SK-N-SH (cell line): ENCODE results near the gene C19orf47. TPM values are rescaled to one million over a fixed set of nuclear protein-coding genes. Genes with fewer than 3 reads are reported as not detected.

ENCODE experiments used
- CTCF ChIA-PET: fragments of 300-600, 350-600 bp; formaldehyde crosslinking; extraction: SDS; loops from one replicate; lab custom pipeline; 2021; lab: Yijun Ruan, JAX
- POLR2A ChIA-PET: fragments of 350-600 bp; sonication (Branson Sonifier 250); formaldehyde crosslinking; extraction: SDS; loops from one replicate; lab custom pipeline; 2020; ENCODE audit warnings: antibody characterized with exemption, inconsistent platforms; lab: Yijun Ruan, JAX
- DNase-seq: peaks from one replicate; pipeline ENCODE4 v3.0.0; 2012
- H2AFZ ChIP-seq: fragments of 200-600 bp; sonication (generic); 2 replicates; pipeline ENCODE4 v1.8.1; 2016; ENCODE audit warnings: antibody characterized with exemption, mild to moderate bottlenecking, low read depth
- H3F3A ChIP-seq: fragments of 200-600 bp; sonication (generic); replicated peaks from 2 replicates; pipeline ENCODE3; 2016; ENCODE audit warnings: antibody characterized with exemption, mild to moderate bottlenecking; ENCODE audit not compliant: insufficient read depth
- H3K27ac ChIP-seq, 2 experiments: fragments of 200-500 bp in 1 of 2; fragments of 200-600 bp in 1 of 2; sonication (Bioruptor generic) in 1 of 2; sonication (generic), shearing (Covaris generic) in 1 of 2; 2 replicates each; pipeline versions ENCODE4 v1.5.1 to v1.6.1; 2014 to 2016; ENCODE audit warnings: low read depth in 2 of 2, inconsistent platforms in 1 of 2, low read length in 1 of 2, mild to moderate bottlenecking in 1 of 2, mixed read lengths in 1 of 2
- H3K27me3 ChIP-seq: fragments of 200-600 bp; sonication (generic), shearing (Covaris generic); 2 replicates; pipeline ENCODE4 v1.6.1; 2016; ENCODE audit warnings: mixed run types; ENCODE audit not compliant: insufficient read depth
- H3K36me3 ChIP-seq, 2 experiments: fragments of 200-500 bp in 1 of 2; fragments of 200-600 bp in 1 of 2; sonication (Bioruptor generic) in 1 of 2; sonication (generic) in 1 of 2; replicated peaks in 1 of 2; 2 replicates each; pipeline versions ENCODE3 to v1.5.1; 2014 to 2016; ENCODE audit warnings: low read length in 1 of 2, mild to moderate bottlenecking in 1 of 2; ENCODE audit not compliant: insufficient read depth in 2 of 2, control insufficient read depth in 1 of 2
- H3K4me1 ChIP-seq, 2 experiments: fragments of 200-500 bp in 1 of 2; fragments of 200-600 bp in 1 of 2; sonication (Bioruptor generic) in 1 of 2; sonication (generic), shearing (Covaris generic) in 1 of 2; 2 replicates each; pipeline versions ENCODE4 v1.5.1 to v1.6.1; 2014 to 2016; ENCODE audit warnings: low read depth in 1 of 2, low read length in 1 of 2, mixed run types in 1 of 2; ENCODE audit not compliant: insufficient read depth in 2 of 2, control insufficient read depth in 1 of 2
- H3K4me2 ChIP-seq: fragments of 200-600 bp; sonication (generic), shearing (Covaris generic); 2 replicates; pipeline ENCODE4 v1.6.1; 2017; ENCODE audit warnings: mixed run types
- H3K4me3 ChIP-seq, 2 experiments: fragments of 200-500 bp in 1 of 2; fragments of 200-600 bp in 1 of 2; sonication (Bioruptor generic) in 1 of 2; sonication (generic), shearing (Covaris generic) in 1 of 2; 2 replicates each; pipeline versions ENCODE4 v1.5.1 to v1.8.1; 2014 to 2016; ENCODE audit warnings: low read depth in 2 of 2, inconsistent platforms in 1 of 2, low read length in 1 of 2, mild to moderate bottlenecking in 1 of 2, mixed read lengths in 1 of 2, moderate library complexity in 1 of 2
- H3K79me2 ChIP-seq: fragments of 200-600 bp; sonication (generic); 2 replicates; pipeline ENCODE4 v1.8.1; 2017; ENCODE audit warnings: mild to moderate bottlenecking; ENCODE audit not compliant: insufficient read depth
- H3K9ac ChIP-seq: fragments of 200-600 bp; sonication (generic); 2 replicates; pipeline ENCODE4 v1.6.1; 2017; ENCODE audit warnings: mixed run types
- H3K9me2 ChIP-seq: fragments of 200-600 bp; sonication (generic); 2 replicates; pipeline ENCODE4 v1.6.1; 2017; ENCODE audit warnings: mixed run types
- H3K9me3 ChIP-seq: fragments of 200-600 bp; sonication (generic); 2 replicates; pipeline ENCODE4 v1.6.1; 2017; ENCODE audit warnings: mixed run types, mild to moderate bottlenecking, moderate library complexity
- H4K20me1 ChIP-seq: fragments of 200-600 bp; sonication (generic); 2 replicates; pipeline ENCODE4 v1.6.1; 2017; ENCODE audit warnings: mild to moderate bottlenecking, mixed run types; ENCODE audit not compliant: insufficient read depth
- CHD2 ChIP-seq: fragments of 150-350 bp; IDR thresholded peaks from 2 replicates; pipeline ENCODE4 v1.6.1; 2018; ENCODE audit warnings: low read length; ENCODE audit not compliant: partially characterized antibody
- EP300 ChIP-seq, 2 experiments: IDR thresholded peaks; 2 replicates each; pipeline versions ENCODE4 v1.4.0 to v1.6.1; 2012; ENCODE audit warnings: borderline replicate concordance in 1 of 2, low read depth in 1 of 2, low read length in 1 of 2
- FOSL2 ChIP-seq: IDR thresholded peaks from 2 replicates; pipeline ENCODE4 v1.4.0; 2012; ENCODE audit warnings: low read depth, mild to moderate bottlenecking, moderate library complexity, borderline replicate concordance
- FOXJ3 ChIP-seq: sonication (generic); formaldehyde crosslinking; IDR thresholded peaks from 2 replicates; pipeline ENCODE4 v1.5.1; 2020; ENCODE audit warnings: mild to moderate bottlenecking, missing genetic modification reagents
- FOXM1 ChIP-seq: IDR thresholded peaks from 2 replicates; pipeline ENCODE4 v1.4.0; 2012; ENCODE audit warnings: low read depth, mild to moderate bottlenecking
- GATA2 ChIP-seq: sonication (generic); formaldehyde crosslinking; IDR thresholded peaks from 2 replicates; pipeline ENCODE4 v1.5.0; 2020; ENCODE audit warnings: mild to moderate bottlenecking, missing genetic modification reagents
- MAX ChIP-seq: IDR thresholded peaks from 2 replicates; pipeline ENCODE4 v1.4.0; 2012; ENCODE audit warnings: low read depth
- MEF2A ChIP-seq: IDR thresholded peaks from 2 replicates; pipeline ENCODE4 v1.4.0; 2012; ENCODE audit warnings: low read depth, borderline replicate concordance
- PBX3 ChIP-seq: IDR thresholded peaks from 2 replicates; pipeline ENCODE4; 2012
- RAD21 ChIP-seq: IDR thresholded peaks from 2 replicates; pipeline ENCODE4 v1.6.1; 2012; ENCODE audit warnings: mild to moderate bottlenecking, low read length
- RCOR1 ChIP-seq: fragments of 150-350 bp; IDR thresholded peaks from 2 replicates; pipeline ENCODE4 v1.6.1; 2017; ENCODE audit warnings: antibody characterized with exemption, low read length
- RXRA ChIP-seq: IDR thresholded peaks from 2 replicates; pipeline ENCODE4 v1.4.0; 2012; ENCODE audit warnings: low read depth, mild to moderate bottlenecking, borderline replicate concordance
- SMC3 ChIP-seq: IDR thresholded peaks from 2 replicates; pipeline ENCODE4 v1.6.1; 2012; ENCODE audit warnings: low read depth, low read length, improper control_type of control experiment
- TAF1 ChIP-seq: IDR thresholded peaks from 2 replicates; pipeline ENCODE4 v1.6.1; 2012; ENCODE audit warnings: low read depth, mild to moderate bottlenecking, low read length, moderate library complexity, borderline replicate concordance
- TCF12 ChIP-seq: IDR thresholded peaks from 2 replicates; pipeline ENCODE4 v1.4.0; 2012
- WGBS: methylation state at CpG from one replicate; pipeline ENCODE4 v1.1.6; 2017; ENCODE audit warnings: low lambda C conversion rate; 5-methylcytosine and 5-hydroxymethylcytosine counted together
- polyA plus RNA-seq, 3 experiments: library from polyadenylated mRNA; depleted of rRNA; stranded (reverse); fragments of >200 nt; gene quantifications; 2 replicates each; pipeline ENCODE4 v1.2.3, GENCODE V29; 2012
- TF ChIP-seq, protein P1 (sequence below): IDR thresholded peaks from 2 replicates; pipeline ENCODE4 v1.6.1; 2012; ENCODE audit warnings: mild to moderate bottlenecking, low read depth, low read length, moderate library complexity
- TF ChIP-seq, protein P2 (sequence below): fragments of 200-600 bp; sonication (generic); IDR thresholded peaks from 2 replicates; pipeline ENCODE4 v1.6.1; 2017; ENCODE audit warnings: antibody characterized with exemption, mild to moderate bottlenecking, moderate library complexity

C19orf47 gene
- polyA plus RNA-seq, 1 of the 3 experiments (the other 2 are of a cell fraction) = 17.2 TPM

DNA sequence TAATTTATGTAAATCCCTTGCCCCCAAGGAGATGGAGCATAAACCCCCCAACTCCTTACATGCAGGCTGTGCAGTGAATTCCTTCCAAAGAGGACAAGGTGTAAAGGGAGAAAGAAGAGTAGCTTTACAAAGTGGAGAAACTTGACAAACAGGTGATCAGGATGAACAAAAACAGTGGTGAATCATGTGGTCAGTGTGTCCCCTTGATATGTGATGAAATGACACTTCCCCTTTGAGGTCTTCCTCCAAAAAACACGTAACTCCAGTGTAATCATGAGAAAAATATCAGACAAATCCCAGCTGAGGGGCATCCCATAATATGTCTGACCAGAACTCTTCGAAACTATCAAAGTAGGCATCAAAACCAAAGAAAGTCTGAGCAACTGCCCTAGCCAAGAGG is 33.5 kb downstream of the C19orf47 start:
- CTCF ChIA-PET = interaction anchor here (0.6 to 5.3 kb wide), 3 partner anchors 10 to 175 kb away, joined by 3 to 25 read pairs (median 4); no protein-coding TSS in a partner anchor
- POLR2A ChIA-PET = no interaction called here
- no peaks in the 10 kb centered on the region for H3K9me2 ChIP-seq

More for the DNA sequence above, 33.5 kb downstream of the C19orf47 start:
- no peak for DNase-seq
- H2AFZ ChIP-seq = no peak overlapping the region
- peaks cover 3 to 5% of the 10 kb centered on the region in 2 experiments for H3K36me3 ChIP-seq
- H3K4me3 ChIP-seq = no peak overlapping the region
- no peak overlapping the region for H3K27ac ChIP-seq
- no peak for TF ChIP-seq RXRA
- TF ChIP-seq FOSL2 = no peak
- no peak for TF ChIP-seq PBX3
- no peak for TF ChIP-seq GATA2 (CRISPR knock-in tag)
- no peak for TF ChIP-seq RAD21
- no peak for TF ChIP-seq TCF12
- TF ChIP-seq, protein P1, sequence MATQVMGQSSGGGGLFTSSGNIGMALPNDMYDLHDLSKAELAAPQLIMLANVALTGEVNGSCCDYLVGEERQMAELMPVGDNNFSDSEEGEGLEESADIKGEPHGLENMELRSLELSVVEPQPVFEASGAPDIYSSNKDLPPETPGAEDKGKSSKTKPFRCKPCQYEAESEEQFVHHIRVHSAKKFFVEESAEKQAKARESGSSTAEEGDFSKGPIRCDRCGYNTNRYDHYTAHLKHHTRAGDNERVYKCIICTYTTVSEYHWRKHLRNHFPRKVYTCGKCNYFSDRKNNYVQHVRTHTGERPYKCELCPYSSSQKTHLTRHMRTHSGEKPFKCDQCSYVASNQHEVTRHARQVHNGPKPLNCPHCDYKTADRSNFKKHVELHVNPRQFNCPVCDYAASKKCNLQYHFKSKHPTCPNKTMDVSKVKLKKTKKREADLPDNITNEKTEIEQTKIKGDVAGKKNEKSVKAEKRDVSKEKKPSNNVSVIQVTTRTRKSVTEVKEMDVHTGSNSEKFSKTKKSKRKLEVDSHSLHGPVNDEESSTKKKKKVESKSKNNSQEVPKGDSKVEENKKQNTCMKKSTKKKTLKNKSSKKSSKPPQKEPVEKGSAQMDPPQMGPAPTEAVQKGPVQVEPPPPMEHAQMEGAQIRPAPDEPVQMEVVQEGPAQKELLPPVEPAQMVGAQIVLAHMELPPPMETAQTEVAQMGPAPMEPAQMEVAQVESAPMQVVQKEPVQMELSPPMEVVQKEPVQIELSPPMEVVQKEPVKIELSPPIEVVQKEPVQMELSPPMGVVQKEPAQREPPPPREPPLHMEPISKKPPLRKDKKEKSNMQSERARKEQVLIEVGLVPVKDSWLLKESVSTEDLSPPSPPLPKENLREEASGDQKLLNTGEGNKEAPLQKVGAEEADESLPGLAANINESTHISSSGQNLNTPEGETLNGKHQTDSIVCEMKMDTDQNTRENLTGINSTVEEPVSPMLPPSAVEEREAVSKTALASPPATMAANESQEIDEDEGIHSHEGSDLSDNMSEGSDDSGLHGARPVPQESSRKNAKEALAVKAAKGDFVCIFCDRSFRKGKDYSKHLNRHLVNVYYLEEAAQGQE = no peak
- TF ChIP-seq RCOR1 = no peak
- TF ChIP-seq MAX = no peak
- TF ChIP-seq MEF2A = no peak
- TF ChIP-seq FOXJ3 (CRISPR knock-in tag) = no peak
- TF ChIP-seq EP300 (IDR thresholded peaks at IDR 0.05; ENCODE audit: borderline replicate concordance in 1 of 2, low read depth in 1 of 2, low read length in 1 of 2) = no peak
- TF ChIP-seq, protein P2, sequence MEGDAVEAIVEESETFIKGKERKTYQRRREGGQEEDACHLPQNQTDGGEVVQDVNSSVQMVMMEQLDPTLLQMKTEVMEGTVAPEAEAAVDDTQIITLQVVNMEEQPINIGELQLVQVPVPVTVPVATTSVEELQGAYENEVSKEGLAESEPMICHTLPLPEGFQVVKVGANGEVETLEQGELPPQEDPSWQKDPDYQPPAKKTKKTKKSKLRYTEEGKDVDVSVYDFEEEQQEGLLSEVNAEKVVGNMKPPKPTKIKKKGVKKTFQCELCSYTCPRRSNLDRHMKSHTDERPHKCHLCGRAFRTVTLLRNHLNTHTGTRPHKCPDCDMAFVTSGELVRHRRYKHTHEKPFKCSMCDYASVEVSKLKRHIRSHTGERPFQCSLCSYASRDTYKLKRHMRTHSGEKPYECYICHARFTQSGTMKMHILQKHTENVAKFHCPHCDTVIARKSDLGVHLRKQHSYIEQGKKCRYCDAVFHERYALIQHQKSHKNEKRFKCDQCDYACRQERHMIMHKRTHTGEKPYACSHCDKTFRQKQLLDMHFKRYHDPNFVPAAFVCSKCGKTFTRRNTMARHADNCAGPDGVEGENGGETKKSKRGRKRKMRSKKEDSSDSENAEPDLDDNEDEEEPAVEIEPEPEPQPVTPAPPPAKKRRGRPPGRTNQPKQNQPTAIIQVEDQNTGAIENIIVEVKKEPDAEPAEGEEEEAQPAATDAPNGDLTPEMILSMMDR = no peak
- TF ChIP-seq TAF1 = no peak
- TF ChIP-seq CHD2 = no peak
- TF ChIP-seq FOXM1 = no peak
- no peak for TF ChIP-seq SMC3
- TF ChIP-seq, all 33 proteins: peak for 0
- Histone ChIP-seq H3K27me3 (no peaks in the 10 kb centered on the region), H3K9ac (no peak overlapping the region), H4K20me1 (no peaks in the 10 kb centered on the region), H3F3A (no peaks in the 10 kb centered on the region), H3K4me2 (no peak overlapping the region), H3K4me1 (peaks cover 0 to 5% of the 10 kb centered on the region in 2 experiments; a peak in 1 of 4 replicates), H3K79me2 (no peaks in the 10 kb centered on the region), H3K9me3 (no peaks in the 10 kb centered on the region)
- 100% methylated on average over 2 of the region's 2 CpGs for WGBS
